ENCODE data around the gene SPAG7.
A peak's percentile ranks its signal among the peaks of the same experiment; 100 is the strongest.

SPAG7 gene

DNA sequence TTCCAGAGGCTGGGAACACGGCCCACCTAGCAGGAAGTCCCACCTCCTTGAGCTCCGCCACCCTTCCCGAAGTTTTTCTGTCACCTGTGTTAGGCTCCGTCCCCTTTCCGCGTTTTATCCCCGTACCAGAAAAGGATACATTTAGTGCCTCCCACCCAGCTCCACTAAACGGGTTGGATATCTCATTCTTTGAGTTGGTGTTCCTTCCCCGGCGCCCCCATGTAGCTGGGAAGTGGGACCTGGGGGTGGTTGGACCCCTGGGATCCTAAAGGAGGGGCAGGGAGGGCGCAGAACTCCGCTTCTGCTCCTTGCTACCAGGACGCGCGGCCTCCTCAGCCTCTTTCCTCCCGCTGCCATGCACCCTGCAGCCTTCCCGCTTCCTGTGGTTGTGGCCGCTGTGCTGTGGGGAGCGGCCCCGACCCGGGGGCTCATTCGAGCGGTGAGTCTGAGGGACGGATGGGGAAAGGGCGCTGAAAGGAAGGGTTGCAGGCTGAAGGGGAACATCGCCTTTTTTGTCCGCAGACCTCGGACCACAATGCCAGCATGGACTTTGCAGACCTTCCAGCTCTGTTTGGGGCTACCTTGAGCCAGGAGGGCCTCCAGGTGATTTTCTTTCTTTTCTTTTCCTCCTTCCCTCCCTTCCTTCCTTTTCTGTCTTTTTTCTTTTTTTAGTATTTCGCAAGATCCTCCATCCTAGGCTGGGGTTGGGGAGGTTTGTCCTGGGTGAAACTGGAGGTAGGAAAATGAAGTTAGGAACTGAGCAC, 26.9 kb downstream of the SPAG7 start:
- Histone ChIP-seq H3K4me3 (ENCODE audit: low read depth, low read length) (peak overlapping the region; percentile 91), H3K27me3 (ENCODE audit: control insufficient read depth, insufficient read depth, low read length) (no peaks in the 10 kb centered on the region), H3K9me3 (ENCODE audit: control insufficient read depth, low read length) (no peaks in the 10 kb centered on the region), H3K9ac (peak overlapping the region; percentile 69), H3K27ac (peak overlapping the region; percentile 91), H3K36me3 (ENCODE audit: control insufficient read depth, insufficient read depth, low read length) (no peaks in the 10 kb centered on the region), H3K4me2 (ENCODE audit: low read length) (peak overlapping the region; percentile 97), H2AFZ (peak overlapping the region; percentile 81), H3K79me2 (peaks cover 20% of the 10 kb centered on the region), H3K4me1 (peaks cover 22% of the 10 kb centered on the region)
- TF ChIP-seq CTCF (IDR thresholded peaks at IDR 0.05), result no peak

DNA sequence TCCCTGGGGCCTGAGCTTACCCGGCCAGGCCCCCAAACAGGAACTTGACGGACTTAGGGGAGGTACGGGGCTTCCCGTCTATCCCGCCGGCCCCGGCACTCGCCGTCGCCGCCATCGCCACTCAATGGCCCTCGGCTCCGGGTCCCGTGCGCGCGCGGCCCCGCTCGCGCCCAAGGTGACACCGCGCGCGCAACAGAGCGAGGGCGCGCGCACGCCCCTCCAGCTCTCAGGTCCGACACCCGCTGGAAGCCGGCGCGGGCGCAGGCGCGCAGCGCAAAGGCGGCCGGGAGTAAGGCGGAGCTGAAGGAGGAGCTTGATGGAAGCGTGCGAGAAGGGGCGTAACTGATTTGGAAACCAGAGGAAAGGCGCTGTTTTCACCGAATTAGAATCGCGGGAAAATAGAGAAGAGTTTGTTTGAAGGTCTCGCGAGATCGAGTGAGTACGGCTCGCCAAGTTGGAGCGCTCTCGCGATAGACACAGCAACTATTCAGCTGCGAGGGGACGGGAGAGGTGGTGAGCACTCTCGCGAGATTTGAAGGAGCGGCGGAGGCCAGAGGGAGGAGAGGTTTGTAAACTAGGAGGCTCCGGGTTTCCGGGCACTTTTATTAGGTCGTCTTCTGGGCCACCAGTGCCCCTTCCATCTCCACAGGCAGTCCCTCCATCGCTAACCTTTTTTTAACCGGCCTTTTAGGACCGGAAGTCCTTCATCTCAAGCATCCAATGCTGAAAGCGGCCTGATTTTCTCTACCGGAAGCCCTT, 27.6 kb downstream of the SPAG7 start, which contains the start of the genes RNF167 and SLC25A11:
TSS of gene RNF167 (plus strand) at position 473 of the 759 bp plus-strand sequence. CDS start 642 bp downstream, outside the sequence.
TSS of gene SLC25A11 (minus strand) at position 251 of the 759 bp plus-strand sequence. CDS start at position 115, 136 bp downstream.
- H3K4me1 ChIP-seq, result peaks cover 18% of the 10 kb centered on the region
- peaks cover 20% of the 10 kb centered on the region for H3K79me2 ChIP-seq
- no peaks in the 10 kb centered on the region for H3K36me3 ChIP-seq (ENCODE audit: control insufficient read depth, insufficient read depth, low read length)
- peak within 1 kb of the TSS; percentile 91 for H3K4me3 ChIP-seq (ENCODE audit: low read depth, low read length)
- H3K27ac ChIP-seq, result peak within 1 kb of the TSS; percentile 91
- no peak for TF ChIP-seq CTCF (IDR thresholded peaks at IDR 0.05)
- H3K4me2 ChIP-seq (ENCODE audit: low read length), result peak within 1 kb of the TSS; percentile 97
- peak within 1 kb of the TSS; percentile 69 for H3K9ac ChIP-seq
- H3K9me3 ChIP-seq (ENCODE audit: control insufficient read depth, low read length), result no peaks in the 10 kb centered on the region
- H3K27me3 ChIP-seq (ENCODE audit: control insufficient read depth, insufficient read depth, low read length), result no peaks in the 10 kb centered on the region
- H2AFZ ChIP-seq, result peak within 1 kb of the TSS; percentile 81

- peak overlapping the region; percentile 39 for H3K9ac ChIP-seq
- H3K9me3 ChIP-seq (ENCODE audit: control insufficient read depth, low read length), result no peaks in the 10 kb centered on the region
- H2AFZ ChIP-seq, result peak overlapping the region; percentile 81
- H3K36me3 ChIP-seq (ENCODE audit: control insufficient read depth, insufficient read depth, low read length), result no peaks in the 10 kb centered on the region
- H3K27ac ChIP-seq, result peak overlapping the region; percentile 91
- peak overlapping the region; percentile 97 for H3K4me2 ChIP-seq (ENCODE audit: low read length)
- peak overlapping the region; percentile 91 for H3K4me3 ChIP-seq (ENCODE audit: low read depth, low read length)
- H3K4me1 ChIP-seq, result peaks cover 17% of the 10 kb centered on the region
- peaks cover 20% of the 10 kb centered on the region for H3K79me2 ChIP-seq
- H3K27me3 ChIP-seq (ENCODE audit: control insufficient read depth, insufficient read depth, low read length), result no peaks in the 10 kb centered on the region
- TF ChIP-seq CTCF (IDR thresholded peaks at IDR 0.05), result no peak
Measured at GRCh38 chr17:4939546-4939795, 28.1 kb downstream of the SPAG7 start.

DNA sequence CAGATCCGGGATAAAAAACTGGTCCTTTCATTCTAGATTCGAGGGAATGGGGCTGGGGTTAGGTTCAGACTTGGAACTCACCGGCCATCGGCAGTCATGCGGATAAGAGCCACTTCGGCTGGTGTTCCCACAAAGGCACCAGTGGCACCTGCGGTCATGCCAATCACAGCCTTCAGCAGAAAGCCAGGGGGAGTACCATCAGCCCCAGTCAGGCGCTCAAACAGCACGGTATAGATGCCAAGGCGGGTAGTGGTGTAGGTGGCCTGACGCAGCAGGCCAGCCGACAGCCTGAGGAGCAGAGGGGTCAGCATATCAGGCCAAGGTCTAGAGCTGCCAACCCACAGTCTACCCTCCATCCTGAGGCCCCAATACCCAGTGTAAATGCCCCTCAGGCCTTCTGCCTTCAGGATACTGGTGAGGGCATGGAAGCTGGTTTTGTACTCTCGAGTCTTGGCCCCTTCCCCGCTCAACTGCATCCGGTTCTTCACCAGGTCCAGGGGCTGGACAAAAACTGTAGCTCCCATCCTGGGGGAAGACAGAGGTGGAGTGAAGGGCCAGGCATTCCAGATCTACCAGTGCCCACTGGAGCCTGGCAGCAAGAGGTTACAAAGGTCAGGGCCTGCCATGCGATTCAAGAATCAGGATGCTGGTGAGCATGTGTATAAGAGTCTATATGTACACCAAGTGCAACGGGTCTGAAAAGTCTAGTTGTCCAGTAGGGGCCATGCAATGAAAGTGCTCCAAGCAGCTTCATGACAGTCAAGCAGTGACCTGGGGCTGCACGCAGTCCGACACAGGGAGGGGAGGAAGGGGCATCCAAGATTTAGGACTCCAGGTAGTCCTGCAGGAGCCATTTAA, 28.7 kb downstream of the SPAG7 start:
- Histone ChIP-seq H3K9ac (peak overlapping the region; percentile 39), H3K36me3 (ENCODE audit: control insufficient read depth, insufficient read depth, low read length) (no peaks in the 10 kb centered on the region), H3K79me2 (peaks cover 20% of the 10 kb centered on the region), H3K9me3 (ENCODE audit: control insufficient read depth, low read length) (no peaks in the 10 kb centered on the region), H3K27ac (peak overlapping the region; percentile 91), H3K4me2 (ENCODE audit: low read length) (peak overlapping the region; percentile 97), H2AFZ (peak overlapping the region; percentile 81), H3K27me3 (ENCODE audit: control insufficient read depth, insufficient read depth, low read length) (no peaks in the 10 kb centered on the region), H3K4me3 (ENCODE audit: low read depth, low read length) (peak overlapping the region; percentile 91), H3K4me1 (peaks cover 17% of the 10 kb centered on the region)
- no peak for TF ChIP-seq CTCF (IDR thresholded peaks at IDR 0.05)

Data from parathyroid adenoma (tissue), 2 donors.